Esophagus squamous epithelium (tissue), 5 donors: Measurements from ENCODE around the gene ABHD12. TPM values are rescaled to one million over a fixed set of nuclear protein-coding genes. Genes with fewer than 3 reads are reported as not detected.

ENCODE experiments used
- DNase-seq: peaks from one replicate; lab custom pipeline; 2025; lab: John Stamatoyannopoulos, UW
- H3K27ac ChIP-seq, 4 donors: fragments of 200-600 bp; sonication (generic); one replicate each; pipeline ENCODE4 v1.5.1; 2016 to 2019; ENCODE audit warnings: mild to moderate bottlenecking in 1 of 4
- H3K27me3 ChIP-seq, 4 donors: fragments of 200-600 bp; sonication (generic); 1 replicate in 3 of 4; 2 replicates in 1 of 4; pipeline versions ENCODE4 v1.5.1 to v1.6.0; 2017 to 2021; ENCODE audit warnings: antibody characterized with exemption in 1 of 4
- H3K36me3 ChIP-seq, 3 donors: fragments of 200-600 bp; sonication (generic); one replicate each; pipeline ENCODE4 v1.5.1; 2016 to 2019
- H3K4me1 ChIP-seq, 3 donors: fragments of 200-600 bp; sonication (generic); one replicate each; pipeline ENCODE4 v1.5.1; 2017 to 2019
- H3K4me3 ChIP-seq, 4 donors: fragments of 200-600 bp; sonication (generic); 1 replicate in 3 of 4; 2 replicates in 1 of 4; pipeline ENCODE4 v1.5.1; 2016 to 2019; ENCODE audit warnings: mild to moderate bottlenecking in 2 of 4, moderate library complexity in 1 of 4
- H3K9me3 ChIP-seq, 3 donors: fragments of 200-600 bp; sonication (generic); one replicate each; pipeline ENCODE4 v1.5.1; 2016 to 2019
- POLR2A ChIP-seq, 4 donors: fragments of 450-650 bp; IDR thresholded peaks; one replicate each; pipeline ENCODE4 v1.6.1; 2017; ENCODE audit warnings: antibody characterized with exemption in 4 of 4, mild to moderate bottlenecking in 4 of 4, moderate library complexity in 3 of 4
- WGBS, 2 donors: methylation state at CpG; one replicate each; pipeline ENCODE4 v1.1.5; 2018; 5-methylcytosine and 5-hydroxymethylcytosine counted together
- intact Hi-C: fragments of 100-400 bp; cut with DNase I; formaldehyde crosslinking; loops from one replicate; pipeline ENCODE4 v1.15.0; 2022
- total RNA-seq, 4 donors: library from RNA; depleted of rRNA; stranded (reverse); fragments of >200 nt; gene quantifications; one replicate each; pipeline ENCODE4 v1.1.0, GENCODE V29; 2016
- TF ChIP-seq, protein P1 (sequence below), 6 experiments: fragments of 450-650 bp in 4 of 6; fragments of 200-600 bp in 2 of 6; sonication (generic) in 2 of 6; IDR thresholded peaks; one replicate each; pipeline ENCODE4 v1.5.1; 2016 to 2019; ENCODE audit warnings: antibody characterized with exemption in 6 of 6, mild to moderate bottlenecking in 4 of 6, moderate library complexity in 4 of 6
- donor health status: DM: yes; HTN: yes; CAD: no.

ABHD12 gene
- total RNA-seq, 4 donors from 2014 or later, result 23.8 to 62.1 (median 36.4) TPM

DNA sequence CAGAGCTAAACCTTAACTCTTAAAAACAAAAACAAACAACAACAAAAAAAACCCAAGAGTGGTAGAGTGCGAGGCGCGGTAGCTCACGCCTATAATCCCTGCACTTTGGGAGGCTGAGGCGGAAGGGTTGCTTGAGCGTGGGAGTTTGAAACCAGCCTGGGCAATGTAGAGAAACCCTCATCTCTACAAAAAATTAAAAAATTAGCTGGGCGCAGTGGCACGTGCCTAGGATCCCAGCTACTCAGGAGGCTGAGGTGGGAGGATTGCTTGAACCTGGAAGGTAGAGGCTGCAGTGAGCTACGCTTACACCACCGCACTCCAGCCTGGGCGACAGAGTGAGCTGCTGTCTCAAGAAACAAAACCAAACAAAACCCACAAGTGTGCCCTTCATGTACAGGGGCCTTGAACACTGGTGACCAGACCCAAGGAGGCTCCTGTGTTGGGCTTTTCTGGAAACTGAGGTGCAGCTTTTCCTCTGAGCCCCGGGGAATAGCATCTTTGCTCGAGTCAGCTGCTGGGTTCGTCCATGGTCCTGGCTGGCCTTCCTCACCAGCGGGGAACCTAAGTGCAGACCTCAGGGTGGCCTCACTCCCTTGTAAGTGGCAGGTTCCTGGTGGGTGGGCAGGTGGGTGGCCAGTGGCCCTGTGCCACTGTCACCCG is 102.9 kb downstream of the ABHD12 start:
- peaks cover 33 to 100% (median 59%) of the 10 kb centered on the region in 3 donors for H3K36me3 ChIP-seq

DNA sequence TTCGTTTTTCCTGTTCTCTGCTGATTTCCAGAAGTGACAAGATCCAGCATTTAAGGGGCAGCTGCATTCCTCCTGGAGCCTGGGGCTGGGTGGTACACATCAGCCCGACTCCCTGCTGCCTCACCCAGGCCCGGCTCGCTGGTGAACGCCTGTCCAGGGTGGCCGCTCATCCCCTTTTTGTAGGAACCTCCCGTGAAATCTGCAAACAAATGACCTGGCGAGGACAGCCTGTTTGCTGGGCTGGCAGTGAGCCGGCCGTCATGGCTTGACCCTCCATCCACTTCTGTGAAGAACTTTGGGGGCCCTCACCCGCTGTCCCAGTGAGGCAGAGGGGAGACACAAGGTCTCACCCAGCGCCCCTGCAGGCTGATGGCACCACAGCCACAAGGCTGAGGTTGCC is 103.7 kb downstream of the ABHD12 start:
- intact Hi-C loops, result loop anchor here (10.0 kb wide), 1 partner anchor 72 kb away; no protein-coding TSS in a partner anchor
- no peak overlapping the region for H3K27ac ChIP-seq
- H3K4me1 ChIP-seq, result peaks cover 0 to 3% (median 0%) of the 10 kb centered on the region in 3 donors
- no peaks in the 10 kb centered on the region for H3K9me3 ChIP-seq
- no peaks in the 10 kb centered on the region for H3K27me3 ChIP-seq
- H3K36me3 ChIP-seq, result peaks cover 36 to 100% (median 52%) of the 10 kb centered on the region in 3 donors
- no peak for DNase-seq
- 100% methylated on average over 3 to 4 of the region's 12 CpGs for WGBS, 2 donors
- TF ChIP-seq, protein P1, sequence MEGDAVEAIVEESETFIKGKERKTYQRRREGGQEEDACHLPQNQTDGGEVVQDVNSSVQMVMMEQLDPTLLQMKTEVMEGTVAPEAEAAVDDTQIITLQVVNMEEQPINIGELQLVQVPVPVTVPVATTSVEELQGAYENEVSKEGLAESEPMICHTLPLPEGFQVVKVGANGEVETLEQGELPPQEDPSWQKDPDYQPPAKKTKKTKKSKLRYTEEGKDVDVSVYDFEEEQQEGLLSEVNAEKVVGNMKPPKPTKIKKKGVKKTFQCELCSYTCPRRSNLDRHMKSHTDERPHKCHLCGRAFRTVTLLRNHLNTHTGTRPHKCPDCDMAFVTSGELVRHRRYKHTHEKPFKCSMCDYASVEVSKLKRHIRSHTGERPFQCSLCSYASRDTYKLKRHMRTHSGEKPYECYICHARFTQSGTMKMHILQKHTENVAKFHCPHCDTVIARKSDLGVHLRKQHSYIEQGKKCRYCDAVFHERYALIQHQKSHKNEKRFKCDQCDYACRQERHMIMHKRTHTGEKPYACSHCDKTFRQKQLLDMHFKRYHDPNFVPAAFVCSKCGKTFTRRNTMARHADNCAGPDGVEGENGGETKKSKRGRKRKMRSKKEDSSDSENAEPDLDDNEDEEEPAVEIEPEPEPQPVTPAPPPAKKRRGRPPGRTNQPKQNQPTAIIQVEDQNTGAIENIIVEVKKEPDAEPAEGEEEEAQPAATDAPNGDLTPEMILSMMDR (IDR thresholded peaks at IDR 0.05), result no peak
- no peak for TF ChIP-seq POLR2A (IDR thresholded peaks at IDR 0.05)
- no peak overlapping the region for H3K4me3 ChIP-seq

More for the DNA sequence above, 102.9 kb downstream of the ABHD12 start:
- no peak overlapping the region for H3K27ac ChIP-seq
- H3K27me3 ChIP-seq, result no peaks in the 10 kb centered on the region
- peaks cover 0 to 9% (median 2%) of the 10 kb centered on the region in 3 donors for H3K4me1 ChIP-seq
- DNase-seq, result no peak
- 95 to 97% methylated on average over 11 to 12 of the region's 16 CpGs for WGBS, 2 donors
- TF ChIP-seq POLR2A (IDR thresholded peaks at IDR 0.05), result no peak
- TF ChIP-seq, protein P1 (IDR thresholded peaks at IDR 0.05), result no peak
- no peaks in the 10 kb centered on the region for H3K9me3 ChIP-seq
- H3K4me3 ChIP-seq, result no peak overlapping the region
- intact Hi-C loops, result loop anchor here (10.0 kb wide), 1 partner anchor 73 kb away; no protein-coding TSS in a partner anchor

DNA sequence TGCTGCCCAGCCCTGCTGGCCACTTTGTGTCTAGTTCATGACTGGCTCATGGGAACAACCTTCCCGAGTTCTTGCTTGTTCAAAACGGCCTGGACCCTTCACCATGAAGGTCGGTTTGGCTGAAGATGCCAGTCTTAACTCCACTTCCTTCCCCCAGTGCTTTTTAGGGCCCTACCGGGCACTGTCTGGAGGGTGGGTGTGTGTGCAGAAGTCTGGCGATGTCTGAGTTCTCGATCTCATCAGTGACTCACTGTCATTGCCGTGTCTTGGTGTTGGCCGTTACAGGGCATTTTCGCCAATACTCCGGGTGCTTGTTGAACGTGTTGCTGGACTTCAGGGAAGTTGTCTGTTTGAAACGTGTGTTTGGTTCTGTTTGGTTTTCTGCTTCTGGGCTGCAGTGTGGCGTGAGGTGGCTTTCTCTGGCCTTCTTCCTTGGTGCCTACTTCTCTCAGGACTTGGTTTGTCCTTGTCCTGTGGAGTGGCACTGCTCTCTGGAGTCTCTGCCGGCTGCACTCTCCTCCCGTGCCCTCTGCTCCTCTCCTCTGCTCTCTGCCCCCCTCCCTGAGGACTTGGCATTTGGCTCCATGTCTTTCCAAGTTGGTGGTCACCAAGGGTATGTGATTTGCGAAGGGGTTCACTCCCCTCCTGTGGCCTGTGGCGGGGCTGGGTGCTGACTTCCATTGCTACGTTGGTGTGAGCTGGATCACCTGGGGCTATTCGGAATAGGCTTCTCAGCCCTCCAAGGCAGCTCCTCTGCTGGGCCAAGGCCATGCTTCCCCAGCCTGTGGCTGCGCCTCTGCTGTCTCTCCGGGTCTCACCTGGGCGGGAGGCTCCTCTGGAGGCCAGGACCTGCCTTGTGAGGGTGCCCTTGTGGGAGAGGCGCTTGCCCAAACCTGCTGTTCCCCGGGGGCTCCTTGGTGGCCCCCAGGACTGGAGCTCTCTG is 104.5 kb downstream of the ABHD12 start:
- peaks cover 0 to 10% (median 0%) of the 10 kb centered on the region in 3 donors for H3K4me1 ChIP-seq
- no peak overlapping the region for H3K27ac ChIP-seq
- no peak overlapping the region for H3K4me3 ChIP-seq
- WGBS, 2 donors, result 88 to 93% methylated on average over 16 to 18 of the region's 24 CpGs
- no peak for DNase-seq
- intact Hi-C loops, result loop anchor here (10.0 kb wide), 1 partner anchor 71 kb away; no protein-coding TSS in a partner anchor
- TF ChIP-seq POLR2A (IDR thresholded peaks at IDR 0.05), result no peak
- TF ChIP-seq, protein P1 (IDR thresholded peaks at IDR 0.05), result no peak
- H3K27me3 ChIP-seq, result no peaks in the 10 kb centered on the region
- peaks cover 32 to 100% (median 56%) of the 10 kb centered on the region in 3 donors for H3K36me3 ChIP-seq
- no peaks in the 10 kb centered on the region for H3K9me3 ChIP-seq

GRCh38 chr20:25285091-25285647 is 105.5 kb downstream of the ABHD12 start:
- Histone ChIP-seq H3K27me3 (no peaks in the 10 kb centered on the region), H3K4me3 (no peak overlapping the region), H3K36me3 (peaks cover 40 to 100% (median 60%) of the 10 kb centered on the region in 3 donors), H3K9me3 (no peaks in the 10 kb centered on the region), H3K27ac (no peak overlapping the region), H3K4me1 (peaks cover 0 to 19% (median 5%) of the 10 kb centered on the region in 3 donors)
- DNase-seq, result no peak
- no peak for TF ChIP-seq POLR2A (IDR thresholded peaks at IDR 0.05)
- TF ChIP-seq, protein P1 (IDR thresholded peaks at IDR 0.05), result no peak
- 83 to 86% methylated on average over 20 to 26 of the region's 26 CpGs for WGBS, 2 donors
- intact Hi-C loops, result loop anchor here (10.0 kb wide), 1 partner anchor 70 kb away; no protein-coding TSS in a partner anchor
